H1 (cell line): ENCODE measurements around the gene SLC8A1. TPM values are rescaled to one million over a fixed set of nuclear protein-coding genes. Genes with fewer than 3 reads are reported as not detected.

Experiments used
- GTF2F1 ChIP-seq: IDR thresholded peaks from 2 replicates; pipeline ENCODE4 v1.6.1; 2012; ENCODE audit warnings: low read depth, low read length, improper control_type of control experiment, borderline replicate concordance
- KDM5A ChIP-seq: fragments of 200-600 bp; IDR thresholded peaks from 2 replicates; pipeline ENCODE4 v1.7.1; 2012; ENCODE audit warnings: mild to moderate bottlenecking, low read length, inconsistent platforms, mixed read lengths
- SP1 ChIP-seq: IDR thresholded peaks from 2 replicates; pipeline ENCODE4 v1.6.1; 2011; ENCODE audit warnings: low read depth, low read length
- TEAD4 ChIP-seq: IDR thresholded peaks from 2 replicates; pipeline ENCODE4 v1.6.1; 2012; ENCODE audit warnings: low read depth, low read length, inconsistent platforms, mixed read lengths
- polyA plus RNA-seq, 7 experiments: library from polyadenylated mRNA; depleted of rRNA in 3 of 7; stranded (reverse) in 5 of 7; unstranded in 2 of 7; fragments of >200 nt in 5 of 7; fragments of 200-250 nt in 2 of 7; gene quantifications; 1 replicate in 5 of 7; 2 replicates in 1 of 7; 4 replicates in 1 of 7; pipeline versions ENCODE4 v1.2.1 to v1.2.3, GENCODE V29; 2011 to 2013; ENCODE audit warnings: missing spikeins in 2 of 7, mixed read lengths in 2 of 7
- total RNA-seq: library from RNA; stranded (reverse); fragmentation: NEBNext Ultra II Directional; extraction: Animal tissue kit (Norgen Biotek cat#: 25700); gene quantifications from 2 replicates; pipeline ENCODE4 v1.2.1, GENCODE V29; 2021
- TF ChIP-seq, protein P1 (sequence below): IDR thresholded peaks from 2 replicates; pipeline ENCODE4 v1.6.1; 2012; ENCODE audit warnings: inconsistent platforms

The SLC8A1 gene
- total and polyA plus RNA-seq, 2 of the 8 experiments (the other 6 are each of a cell fraction or from before 2014, with no cell fraction given), result 0.68 to 3.6 TPM

DNA sequence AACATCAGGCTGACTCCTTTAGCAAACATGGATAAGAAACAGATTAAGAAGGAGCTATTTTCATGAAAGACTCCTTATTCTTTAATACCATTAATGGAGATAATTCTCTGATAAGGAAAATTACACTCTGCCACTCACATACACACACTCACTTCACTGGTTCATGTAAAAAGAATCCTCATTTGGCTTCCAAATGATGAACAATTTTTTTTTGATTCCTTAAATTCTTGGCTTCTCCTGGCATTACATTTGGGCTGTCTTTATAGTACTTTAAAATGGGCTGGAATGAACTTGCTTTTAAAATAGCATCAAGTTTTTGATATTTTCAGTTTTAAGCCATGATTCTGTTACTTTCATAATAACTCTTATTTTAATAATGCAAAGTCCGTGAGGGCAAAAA lies 328.6 kb downstream of the SLC8A1 start (continued):
- TF ChIP-seq TEAD4, result no peak
- no peak for TF ChIP-seq SP1
- TF ChIP-seq, protein P1, sequence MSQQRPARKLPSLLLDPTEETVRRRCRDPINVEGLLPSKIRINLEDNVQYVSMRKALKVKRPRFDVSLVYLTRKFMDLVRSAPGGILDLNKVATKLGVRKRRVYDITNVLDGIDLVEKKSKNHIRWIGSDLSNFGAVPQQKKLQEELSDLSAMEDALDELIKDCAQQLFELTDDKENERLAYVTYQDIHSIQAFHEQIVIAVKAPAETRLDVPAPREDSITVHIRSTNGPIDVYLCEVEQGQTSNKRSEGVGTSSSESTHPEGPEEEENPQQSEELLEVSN, result no peak
- TF ChIP-seq KDM5A, result no peak
- no peak for TF ChIP-seq GTF2F1
